Measurements from ENCODE around the gene ZDHHC7.

ZDHHC7 gene

DNA sequence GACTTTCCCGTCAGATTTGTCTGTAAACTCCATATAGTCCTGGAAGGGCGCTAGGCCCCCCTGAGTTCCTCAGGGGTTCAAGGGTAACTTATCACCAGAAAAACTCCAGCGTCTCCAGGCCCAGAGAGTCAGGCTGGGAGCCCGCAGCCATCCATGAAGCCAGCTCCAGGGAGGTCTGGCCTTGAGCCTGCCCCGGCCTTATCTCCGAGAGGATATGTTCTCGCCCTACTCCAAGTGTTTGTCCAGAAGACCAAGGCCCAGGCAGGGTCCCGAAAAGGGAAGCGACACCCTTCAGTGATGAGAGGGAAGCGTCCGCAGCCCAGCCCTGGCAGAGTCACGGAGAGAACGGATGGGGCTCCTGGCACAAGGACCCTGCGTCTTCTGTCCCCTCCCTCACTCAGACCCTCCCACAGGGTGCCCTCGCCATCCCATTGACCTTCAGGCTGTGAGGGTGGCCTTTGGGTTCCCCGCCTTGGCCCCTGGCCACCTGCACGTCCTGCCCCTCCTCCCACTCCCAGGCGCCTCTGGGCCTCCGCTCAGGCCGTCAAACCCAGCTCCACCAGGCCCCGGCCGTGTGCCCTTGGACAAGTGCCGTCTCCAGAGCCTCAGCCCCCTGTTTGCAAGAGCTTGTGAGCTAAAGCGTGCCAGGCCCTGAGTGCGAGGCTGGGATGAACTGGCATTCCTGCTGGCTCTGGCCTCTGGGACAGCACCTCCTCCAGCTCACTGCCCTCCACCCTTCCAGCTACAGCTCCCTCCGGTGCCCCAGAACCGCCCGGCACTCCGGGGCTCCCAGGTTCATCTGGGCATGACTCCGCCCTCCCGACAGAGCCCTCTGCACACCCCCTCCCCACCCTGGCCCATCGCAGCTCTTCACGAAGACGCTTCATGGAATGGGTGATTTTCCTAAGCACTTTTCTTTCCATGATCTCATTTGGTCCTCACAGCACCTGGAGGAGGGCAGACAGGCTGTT, 83.4 kb downstream of the ZDHHC7 start:
- no peak for DNase-seq (ENCODE audit: low read depth, low spot score)
- H3K27ac ChIP-seq, result no peak overlapping the region

DNA sequence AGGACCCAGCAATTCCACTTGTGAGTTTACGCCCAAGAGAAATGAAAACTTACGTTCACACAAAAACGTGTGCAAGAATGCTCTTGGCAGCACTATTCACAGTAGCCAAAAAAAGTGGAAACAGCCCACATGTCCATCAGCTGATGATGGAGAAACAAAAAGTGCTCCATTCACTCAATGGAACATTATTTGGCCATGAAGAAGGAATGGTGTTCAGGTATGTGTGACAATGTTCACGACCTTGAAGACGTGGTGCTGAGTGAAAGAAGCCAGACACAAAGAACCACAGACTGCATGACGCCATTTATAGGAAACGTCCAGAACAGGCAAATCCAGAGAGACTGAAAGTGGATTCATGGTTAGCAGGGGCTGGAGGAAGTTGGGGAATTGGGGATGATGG, 84.9 kb downstream of the ZDHHC7 start:
- no peak for DNase-seq (ENCODE audit: low read depth, low spot score)
- H3K27ac ChIP-seq, result no peak overlapping the region

DNA sequence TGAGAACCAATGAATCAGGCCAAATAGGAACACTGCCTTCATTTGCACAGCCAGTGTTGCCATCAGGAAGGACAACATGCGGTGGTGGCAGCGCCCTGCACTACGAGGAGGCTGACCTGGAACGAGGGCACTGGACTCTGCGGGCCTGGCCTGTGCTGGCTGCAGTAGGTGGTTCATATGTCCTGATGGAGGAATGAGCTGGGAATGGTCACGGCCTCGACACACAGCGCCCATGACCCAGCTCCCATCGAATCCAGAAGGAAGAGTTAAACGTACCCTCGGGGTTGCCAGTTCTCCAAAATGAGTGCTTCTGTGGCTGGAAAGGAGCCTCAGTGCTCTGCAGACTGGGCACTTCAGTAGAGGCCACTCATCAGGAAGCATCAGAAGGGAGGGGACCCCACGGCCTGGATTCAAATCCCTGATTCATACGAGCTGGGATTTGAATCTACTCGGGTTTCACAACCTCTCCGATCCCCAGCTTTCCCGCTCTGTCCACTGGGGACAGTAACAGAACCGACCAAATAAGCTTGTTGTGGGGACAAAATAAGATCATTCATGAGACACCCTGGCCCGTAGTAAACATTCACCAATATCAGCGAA, 85.5 kb downstream of the ZDHHC7 start:
- H3K27ac ChIP-seq, result no peak overlapping the region
- no peak for DNase-seq (ENCODE audit: low read depth, low spot score)

DNA sequence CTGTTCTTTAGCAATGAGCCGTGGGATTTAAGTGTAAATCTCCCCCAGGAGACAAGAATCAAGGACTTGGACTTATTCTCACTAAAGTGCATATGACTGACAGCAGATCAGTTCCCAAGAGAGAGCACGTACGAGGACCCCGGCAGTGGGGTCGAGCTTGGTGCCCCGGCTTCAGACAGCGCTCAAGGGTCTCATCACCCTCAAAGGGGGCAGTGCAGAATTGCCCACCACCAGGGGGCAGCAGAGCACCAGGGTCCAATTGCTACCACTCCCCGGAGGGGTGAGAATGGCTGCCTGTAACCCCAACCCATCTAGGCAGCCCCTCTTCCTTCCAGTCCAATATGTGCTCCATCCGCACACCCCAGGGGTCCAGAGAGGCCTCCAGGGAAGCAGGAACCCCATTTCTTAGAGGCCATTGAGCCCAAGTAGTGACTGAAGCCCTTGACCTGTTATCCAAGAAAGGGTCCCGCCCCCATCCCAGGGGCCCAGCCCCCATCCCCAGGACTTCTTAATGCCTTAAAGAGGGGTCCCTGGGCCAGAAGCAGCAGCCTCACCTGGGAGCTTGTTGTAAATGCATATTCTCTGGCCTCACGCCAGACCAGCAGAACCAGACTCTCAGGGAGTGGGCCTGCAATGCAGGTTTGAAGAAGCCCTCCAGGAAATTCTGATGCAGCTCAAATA, 86.1 kb downstream of the ZDHHC7 start:
- no peak for DNase-seq (ENCODE audit: low read depth, low spot score)
- no peak overlapping the region for H3K27ac ChIP-seq

DNA sequence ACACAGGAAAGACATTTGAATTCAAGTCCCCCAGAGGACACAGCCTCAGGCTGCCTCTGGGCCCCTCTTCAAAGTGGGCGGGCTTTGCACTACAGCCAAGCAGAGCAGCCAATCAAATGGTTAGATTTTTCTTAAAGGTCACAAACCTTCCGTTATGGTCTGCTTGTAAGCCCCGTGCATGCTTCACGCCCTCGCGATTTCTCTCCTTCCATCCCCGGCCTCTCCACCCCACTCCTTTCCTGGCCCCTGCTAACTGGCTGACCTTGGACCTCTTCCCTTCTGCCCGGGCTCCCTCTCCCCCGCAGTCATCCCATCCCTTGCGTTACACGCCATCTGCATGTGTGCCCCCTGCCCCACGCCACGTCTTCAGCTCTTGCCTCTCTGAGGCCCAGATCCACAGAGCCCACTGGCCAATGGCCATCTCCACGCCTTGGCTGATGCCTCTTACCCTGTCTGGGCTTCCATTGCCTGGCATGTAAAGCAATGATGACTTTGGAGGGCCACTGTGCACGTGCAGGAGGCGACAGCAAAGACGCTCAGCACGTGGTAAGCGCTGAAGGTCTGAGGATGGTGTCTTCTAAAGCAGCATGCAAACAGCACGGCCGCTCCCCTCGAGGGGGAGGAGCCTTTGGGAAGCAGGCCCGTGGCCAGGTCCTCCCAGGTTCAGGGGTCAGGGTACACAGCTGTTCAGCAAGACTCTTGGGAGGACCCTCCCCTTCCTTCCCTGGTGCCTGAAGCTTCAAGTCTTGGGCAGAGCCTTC, 86.8 kb downstream of the ZDHHC7 start:
- no peak for DNase-seq (ENCODE audit: low read depth, low spot score)

More for the DNA sequence above, 86.8 kb downstream of the ZDHHC7 start:
- H3K27ac ChIP-seq, result no peak overlapping the region

All from epithelial cell of prostate (primary cell).